Mucosa of gallbladder (tissue), 1 donor: Measurements from ENCODE around the gene POC1B. TPM values are rescaled to one million over a fixed set of nuclear protein-coding genes. Genes with fewer than 3 reads are reported as not detected.

Experiments used
- DNase-seq: peaks from one replicate; pipeline ENCODE4 v3.0.0-alpha.2; 2020; ENCODE audit warnings: low spot score
- total RNA-seq: library from RNA; stranded (reverse); gene quantifications from one replicate; pipeline ENCODE4 v1.2.1, GENCODE V29; 2021
- donor health status: DM: no; HTN: no; CAD: no.

Gene POC1B
- total RNA-seq, 1 donor from 2014 or later = 26.8 TPM

DNA sequence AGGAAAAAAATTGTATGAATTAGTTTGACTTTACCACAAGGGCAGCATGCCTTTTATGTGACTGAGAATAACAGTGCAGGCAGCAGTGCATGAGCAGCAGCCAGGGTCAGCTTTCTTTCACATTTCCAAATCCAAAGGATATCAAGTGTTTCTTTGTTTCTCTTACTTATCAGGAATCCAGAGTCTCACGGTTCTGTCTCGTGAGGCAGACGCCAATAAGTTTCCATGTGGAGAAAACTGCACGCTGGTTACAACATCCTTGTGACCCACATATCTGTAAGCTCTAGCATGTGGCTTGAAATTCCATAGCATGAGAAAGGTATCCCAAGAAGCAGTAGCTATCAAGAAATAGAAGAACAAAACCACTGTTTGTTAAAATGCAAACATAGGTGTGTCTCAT is 28.8 kb downstream of the POC1B start:
- no peak for DNase-seq

- no peak for DNase-seq
These were observed 31.2 kb downstream of the POC1B start for GRCh38 chr12:89494411-89495231.

DNA sequence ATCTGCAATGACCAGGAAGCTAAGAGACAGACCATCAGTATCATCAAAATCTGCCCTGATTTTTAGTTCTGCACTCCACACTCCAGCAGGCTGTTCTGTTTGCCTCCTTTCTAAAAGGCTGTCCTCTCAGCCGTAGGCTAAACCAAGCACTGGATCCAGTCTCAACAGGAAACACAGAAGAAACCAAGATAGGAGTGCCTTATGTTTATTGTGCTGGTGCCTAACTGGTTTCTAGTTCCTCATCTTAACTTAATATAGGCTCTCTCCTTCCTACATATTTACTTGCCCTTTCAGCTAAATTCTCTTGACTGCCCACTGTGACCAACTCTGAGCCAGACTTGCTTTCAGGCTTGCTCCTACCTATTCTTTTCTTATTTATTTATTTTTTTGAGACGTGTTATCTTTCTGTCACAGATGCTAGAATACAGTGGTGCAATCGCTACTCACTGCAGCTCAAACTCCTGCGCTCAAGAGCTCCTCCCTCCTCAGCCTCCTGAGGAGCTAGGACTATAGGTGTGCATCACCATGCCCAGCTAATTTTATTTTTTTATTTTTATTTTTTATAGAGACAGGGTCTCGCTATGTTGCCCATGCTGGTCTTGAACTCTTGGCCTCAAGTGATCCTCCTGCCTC is 32.1 kb downstream of the POC1B start:
- DNase-seq = no peak

GRCh38 chr12:89492883-89493282 is 33.0 kb downstream of the POC1B start:
- DNase-seq = peak; percentile 66

DNA sequence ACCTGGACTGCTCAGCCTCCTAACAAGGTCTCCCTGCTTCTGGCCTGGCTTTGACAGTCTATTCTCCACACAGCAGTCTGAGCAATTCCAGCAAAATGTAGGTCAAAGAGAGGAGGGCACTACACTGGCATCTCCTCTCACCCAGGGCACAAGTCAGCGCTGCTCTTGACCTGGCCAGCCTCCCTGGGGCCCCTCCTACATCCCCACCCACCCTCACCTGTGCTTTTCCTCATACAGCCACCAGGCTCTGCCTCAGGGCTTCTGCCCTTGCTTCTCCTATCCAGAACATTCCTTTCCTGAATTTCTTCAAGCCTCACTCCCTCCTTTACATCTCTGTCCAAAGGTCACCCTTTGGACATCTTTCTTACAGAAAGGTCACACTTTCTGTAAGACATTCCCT is 34.9 kb downstream of the POC1B start:
- no peak for DNase-seq

GRCh38 chr12:89486264-89486663 is 39.6 kb downstream of the POC1B start:
- no peak for DNase-seq

DNA sequence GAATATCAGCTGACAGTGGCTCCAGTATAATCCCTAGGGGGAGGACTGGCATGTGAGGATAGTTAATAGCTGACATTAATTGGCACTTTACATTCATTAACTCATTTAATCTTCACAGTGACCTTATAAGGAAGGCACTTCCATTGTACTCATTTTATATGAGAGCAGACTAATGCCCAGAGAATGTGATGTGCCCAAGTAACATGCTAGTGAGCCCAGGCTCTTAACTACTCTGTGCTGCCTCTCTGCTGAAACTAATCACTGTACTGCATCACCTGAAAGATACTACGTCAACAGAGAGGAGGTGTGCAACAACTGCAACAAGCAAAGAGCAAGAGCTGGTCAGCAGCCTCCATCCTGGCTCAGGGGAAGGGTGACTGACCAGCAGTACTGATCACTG is 41.4 kb downstream of the POC1B start:
- DNase-seq = no peak

GRCh38 chr12:89481213-89481914 is 44.5 kb downstream of the POC1B start:
- DNase-seq = no peak

- no peak for DNase-seq
These were observed 45.9 kb downstream of the POC1B start for GRCh38 chr12:89479982-89480381.

DNA sequence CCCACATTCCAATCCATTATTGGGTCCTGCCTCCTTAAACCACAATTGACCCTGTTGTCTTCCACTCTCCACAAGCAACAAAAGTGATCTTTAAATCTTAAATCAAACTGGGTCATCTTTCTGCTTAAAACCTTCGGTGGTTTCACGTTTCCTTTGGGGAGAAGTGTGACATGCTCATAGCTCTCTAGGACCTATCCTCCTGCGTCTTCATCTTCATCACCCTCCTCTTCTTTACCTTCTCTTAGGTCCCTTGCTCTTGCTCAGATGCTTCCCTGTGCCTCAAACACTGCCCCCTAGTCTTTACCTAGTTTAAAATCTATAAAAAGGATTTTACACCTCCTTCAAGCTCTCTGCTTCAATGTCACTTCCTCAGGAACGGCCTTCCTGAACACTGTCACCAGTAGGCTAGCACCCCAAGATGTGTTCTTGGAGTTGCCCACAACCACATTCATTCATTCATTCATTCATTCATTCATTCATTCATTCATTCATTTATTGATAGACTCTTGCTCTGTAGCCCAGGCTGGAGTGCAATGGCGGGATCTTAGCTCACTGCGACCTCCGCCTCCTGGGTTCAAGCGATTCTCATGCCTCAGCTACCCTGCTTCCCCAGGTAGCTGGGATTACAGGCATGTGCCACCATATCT is 48.1 kb downstream of the POC1B start:
- DNase-seq = no peak

DNA sequence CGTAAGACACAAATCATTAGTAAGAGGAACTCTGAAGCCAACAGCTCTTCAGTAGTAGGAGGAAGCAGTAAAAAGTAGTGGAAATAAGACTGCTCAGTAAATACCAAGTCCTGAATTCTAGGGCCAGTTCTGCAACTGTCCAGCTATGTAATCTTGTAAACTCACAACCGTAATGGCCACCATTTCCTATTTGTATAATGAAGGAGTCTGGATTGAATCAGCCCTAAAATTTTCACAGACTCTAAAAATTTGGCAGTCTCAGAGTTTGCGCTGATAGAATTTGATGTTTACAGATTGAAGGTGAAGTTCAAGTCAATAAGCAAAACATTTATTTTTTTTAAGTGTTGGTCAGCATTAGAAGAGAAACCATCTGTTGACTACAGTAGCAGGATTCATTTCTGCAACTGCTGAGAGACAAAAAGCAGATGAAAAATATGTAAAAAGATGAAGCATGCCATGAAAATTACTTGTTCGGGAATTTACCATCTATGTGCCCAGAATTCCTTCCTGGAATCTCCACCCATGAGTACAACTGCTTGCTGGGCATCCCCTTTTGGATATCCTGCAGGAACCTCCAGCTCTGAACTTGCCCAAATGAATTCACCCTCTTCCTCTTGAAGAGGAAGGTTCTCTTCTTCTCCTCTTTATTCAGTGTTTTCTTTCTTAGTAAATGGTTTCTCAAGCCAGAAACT is 48.8 kb downstream of the POC1B start:
- DNase-seq = no peak

DNA sequence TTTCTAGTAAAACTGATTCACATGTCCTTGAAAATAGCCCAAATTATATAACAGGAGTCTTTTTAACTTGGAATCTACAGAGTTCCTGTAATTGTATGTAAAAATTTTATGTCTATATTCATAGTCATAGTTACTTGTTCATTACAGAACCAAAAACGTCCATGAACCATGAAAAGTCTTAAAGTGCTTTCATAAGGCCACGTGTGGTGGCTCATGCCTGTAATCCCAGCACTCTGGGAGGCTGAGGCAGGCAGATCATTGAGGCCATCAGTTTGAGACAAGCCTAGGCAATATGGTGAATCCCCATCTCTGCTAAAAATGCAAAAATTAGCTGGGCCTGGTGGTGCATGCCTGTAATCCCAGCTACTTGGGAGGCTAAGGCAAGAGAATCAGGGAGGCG is 49.6 kb downstream of the POC1B start:
- no peak for DNase-seq

GRCh38 chr12:89475203-89475990 is 50.5 kb downstream of the POC1B start:
- no peak for DNase-seq

DNA sequence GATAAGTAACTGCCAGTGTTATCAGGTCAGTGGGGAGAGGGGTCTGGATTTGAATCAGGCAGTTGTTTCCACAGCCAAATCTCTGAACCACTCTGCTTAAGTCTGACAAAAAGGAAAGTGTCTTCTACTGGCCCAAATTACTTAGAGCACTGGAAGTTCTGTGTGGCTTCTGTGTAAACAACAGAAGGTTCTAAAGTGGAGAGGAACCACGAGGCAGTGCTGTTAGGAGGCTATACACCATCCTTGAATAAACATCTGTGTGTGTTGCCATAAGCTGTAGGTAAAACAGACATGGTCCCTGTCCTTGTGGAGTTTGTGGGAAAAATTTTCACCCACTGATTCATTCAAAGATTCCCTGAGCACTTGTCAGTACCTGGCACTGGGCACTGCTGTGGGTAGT is 51.2 kb downstream of the POC1B start:
- no peak for DNase-seq

GRCh38 chr12:89472508-89472907 is 53.3 kb downstream of the POC1B start:
- DNase-seq = no peak

DNA sequence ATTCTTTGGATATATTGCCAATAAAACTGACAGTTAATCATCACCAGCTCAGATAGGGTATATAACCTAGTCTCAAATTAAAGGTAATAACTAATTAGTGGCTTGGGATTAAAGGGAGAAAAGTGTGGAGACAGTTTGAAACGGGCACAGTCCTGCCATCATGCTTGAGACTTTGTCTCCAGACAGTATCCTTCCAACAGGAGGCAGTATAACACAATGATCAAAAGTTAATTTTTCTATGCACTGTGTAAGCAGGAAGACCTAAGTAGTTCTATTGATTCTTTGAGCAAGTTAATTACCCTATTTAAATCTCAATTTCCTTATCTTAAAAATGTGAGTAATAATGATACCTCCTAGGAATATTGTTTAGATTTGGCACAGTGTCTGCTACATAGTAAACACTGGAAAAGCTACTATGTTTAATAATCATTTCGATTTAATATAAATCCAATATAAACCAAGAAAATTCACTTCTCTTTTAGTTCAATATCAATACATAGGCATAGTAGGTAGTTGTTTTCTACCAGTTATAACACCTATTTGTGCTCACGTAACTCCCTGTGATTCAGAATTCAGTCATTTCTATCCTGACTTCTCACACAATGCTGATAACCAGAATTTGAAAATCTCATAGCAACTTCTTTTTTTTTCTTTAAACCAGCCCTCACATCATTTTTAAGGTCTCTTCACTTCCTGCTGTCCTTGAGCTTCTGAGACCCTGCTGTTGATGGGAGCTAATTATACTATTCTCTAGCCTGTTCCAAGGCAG is 54.9 kb downstream of the POC1B start:
- no peak for DNase-seq

- DNase-seq = no peak
These were observed 56.5 kb downstream of the POC1B start for GRCh38 chr12:89469361-89469760.

DNA sequence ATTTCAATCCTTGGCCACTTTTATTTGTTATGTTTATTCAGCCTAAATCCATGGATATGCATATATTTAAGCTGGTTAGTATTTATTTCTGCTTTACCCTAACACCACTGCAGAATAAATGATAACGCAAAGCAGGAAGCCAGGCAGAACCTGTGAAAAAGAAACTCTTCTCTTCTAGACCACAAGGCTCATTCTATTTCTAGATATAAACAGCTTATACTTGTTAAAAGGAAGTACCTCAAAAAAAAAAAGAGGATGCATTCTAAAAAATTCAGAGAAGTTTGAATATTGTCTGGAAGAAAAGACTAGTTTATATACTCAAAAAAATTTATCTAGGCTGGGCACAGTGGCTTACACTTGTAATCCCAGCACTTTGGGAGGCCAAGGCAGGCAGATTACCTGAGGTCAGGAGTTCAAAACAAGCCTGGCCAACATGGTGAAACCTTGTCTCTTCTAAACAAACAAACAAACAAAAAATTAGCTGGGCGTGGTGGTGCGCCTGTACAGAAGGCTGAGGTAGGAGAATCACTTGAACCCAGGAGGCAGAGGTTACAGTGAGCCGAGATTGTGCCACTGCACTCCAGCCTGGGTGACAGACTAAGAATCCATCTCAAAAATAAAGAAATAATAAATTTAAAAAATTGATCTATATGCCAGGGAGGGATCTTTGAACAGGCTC is 57.1 kb downstream of the POC1B start:
- DNase-seq = no peak

GRCh38 chr12:89468017-89468416 is 57.8 kb downstream of the POC1B start:
- DNase-seq = no peak
